Stomach (tissue), 4 donors: Measurements from ENCODE around the gene PTPN4.

ENCODE experiments used
- CTCF ChIP-seq, 7 experiments: fragments of 450-650 bp in 4 of 7; fragments of 200-600 bp in 3 of 7; sonication (generic) in 3 of 7; IDR thresholded peaks; one replicate each; pipeline ENCODE4 v1.5.1; 2016 to 2019; ENCODE audit warnings: antibody characterized with exemption in 7 of 7, control low read depth in 2 of 7, mild to moderate bottlenecking in 1 of 7
- EP300 ChIP-seq: sonication (generic); formaldehyde crosslinking; IDR thresholded peaks from one replicate; pipeline ENCODE4 v1.6.1; 2017; ENCODE audit warnings: antibody characterized with exemption
- POLR2A ChIP-seq, 4 donors: fragments of 450-650 bp; IDR thresholded peaks; one replicate each; pipeline ENCODE4 v1.6.1; 2016; ENCODE audit warnings: antibody characterized with exemption in 4 of 4, control low read depth in 2 of 4, mild to moderate bottlenecking in 1 of 4, moderate library complexity in 1 of 4

- TF ChIP-seq POLR2A (IDR thresholded peaks at IDR 0.05), result no peak
- no peak for TF ChIP-seq EP300
- no peak for TF ChIP-seq CTCF (IDR thresholded peaks at IDR 0.05)
Measured at GRCh38 chr2:119711352-119711751, 48.4 kb upstream of the PTPN4 start.
